ENCODE results near the gene SNAI1.

DNA sequence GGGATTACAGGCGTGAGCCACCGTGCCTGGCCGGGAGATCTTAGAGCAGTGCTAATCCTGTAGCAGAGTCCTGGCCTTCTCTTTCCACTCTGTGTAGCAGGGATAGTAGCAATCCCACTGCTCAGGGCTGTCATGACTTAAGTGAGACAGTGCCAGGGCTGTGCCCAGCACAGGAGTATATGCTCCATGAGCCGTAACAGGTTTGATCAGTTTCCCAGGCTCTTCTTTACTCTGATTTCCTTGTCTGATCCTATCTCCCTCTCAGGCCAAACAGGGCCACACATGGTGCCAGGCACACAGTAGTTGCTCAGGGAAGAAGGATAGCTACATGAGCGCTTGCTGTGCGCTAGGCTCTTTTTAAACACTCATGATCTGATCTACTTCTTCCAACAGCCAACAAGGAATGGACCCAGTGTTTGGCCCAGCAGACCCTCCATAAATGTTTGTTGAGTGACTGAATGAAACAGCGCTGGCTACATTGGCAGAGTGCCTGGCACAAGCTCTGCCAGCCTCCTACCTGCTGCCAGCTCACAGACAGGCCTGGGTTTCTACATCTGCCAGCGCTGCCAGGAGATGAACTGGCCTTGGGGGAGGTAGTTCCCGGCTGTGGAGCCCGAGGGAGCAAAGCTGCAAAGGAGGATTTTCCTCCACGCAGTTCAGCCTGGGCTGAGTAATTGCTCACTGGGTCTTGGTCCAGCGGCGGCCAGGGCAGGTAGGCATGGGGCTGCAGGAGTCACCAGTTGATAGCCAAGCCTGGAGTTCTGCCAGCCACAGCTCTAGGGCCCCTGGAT, 36.9 kb downstream of the SNAI1 start:
- TF ChIP-seq, protein P1, sequence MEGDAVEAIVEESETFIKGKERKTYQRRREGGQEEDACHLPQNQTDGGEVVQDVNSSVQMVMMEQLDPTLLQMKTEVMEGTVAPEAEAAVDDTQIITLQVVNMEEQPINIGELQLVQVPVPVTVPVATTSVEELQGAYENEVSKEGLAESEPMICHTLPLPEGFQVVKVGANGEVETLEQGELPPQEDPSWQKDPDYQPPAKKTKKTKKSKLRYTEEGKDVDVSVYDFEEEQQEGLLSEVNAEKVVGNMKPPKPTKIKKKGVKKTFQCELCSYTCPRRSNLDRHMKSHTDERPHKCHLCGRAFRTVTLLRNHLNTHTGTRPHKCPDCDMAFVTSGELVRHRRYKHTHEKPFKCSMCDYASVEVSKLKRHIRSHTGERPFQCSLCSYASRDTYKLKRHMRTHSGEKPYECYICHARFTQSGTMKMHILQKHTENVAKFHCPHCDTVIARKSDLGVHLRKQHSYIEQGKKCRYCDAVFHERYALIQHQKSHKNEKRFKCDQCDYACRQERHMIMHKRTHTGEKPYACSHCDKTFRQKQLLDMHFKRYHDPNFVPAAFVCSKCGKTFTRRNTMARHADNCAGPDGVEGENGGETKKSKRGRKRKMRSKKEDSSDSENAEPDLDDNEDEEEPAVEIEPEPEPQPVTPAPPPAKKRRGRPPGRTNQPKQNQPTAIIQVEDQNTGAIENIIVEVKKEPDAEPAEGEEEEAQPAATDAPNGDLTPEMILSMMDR (conservative IDR thresholded peaks at IDR 0.05 in 1 of 2, IDR thresholded peaks at IDR 0.05 in 1 of 2; ENCODE audit: low read depth in 1 of 2, low read length in 2 of 2) = no peak
- no peak for TF ChIP-seq EZH2 (IDR thresholded peaks at IDR 0.05; ENCODE audit: low read length, missing control alignments)
